GM21367 (cell line): Measurements from ENCODE around the gene SMCO1.
"Not testable (repeated sequence)": the region's sequence is repeated elsewhere in the genome, so short reads cannot be mapped to it uniquely, and the experiment has no call there.

Experiments used
- ATAC-seq: cut with Tn5 transposase; IDR thresholded peaks from one replicate; pipeline ENCODE4 v1.9.1; 2021; ENCODE audit not compliant: unreplicated experiment

SMCO1 gene

DNA sequence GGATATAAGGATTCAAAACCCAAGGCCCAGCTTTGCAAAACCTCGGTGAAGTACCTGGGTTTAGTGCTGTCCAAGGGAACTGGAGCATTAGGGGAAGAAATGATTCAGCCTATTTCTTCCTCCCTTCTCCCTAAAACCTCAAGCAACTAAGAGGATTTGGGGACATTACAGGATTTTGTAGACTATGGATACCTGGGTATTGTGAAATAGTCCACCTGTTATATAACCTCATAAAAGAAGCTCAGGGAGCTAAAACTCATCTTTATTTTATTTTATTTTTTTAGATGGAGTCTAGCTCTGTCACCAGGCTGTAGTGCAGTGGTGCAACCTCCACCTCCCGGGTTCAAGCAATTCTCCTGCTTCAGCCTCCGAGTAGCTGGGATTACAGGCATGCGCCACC lies 8.7 kb upstream of the SMCO1 start:
- ATAC-seq, result no peak

DNA sequence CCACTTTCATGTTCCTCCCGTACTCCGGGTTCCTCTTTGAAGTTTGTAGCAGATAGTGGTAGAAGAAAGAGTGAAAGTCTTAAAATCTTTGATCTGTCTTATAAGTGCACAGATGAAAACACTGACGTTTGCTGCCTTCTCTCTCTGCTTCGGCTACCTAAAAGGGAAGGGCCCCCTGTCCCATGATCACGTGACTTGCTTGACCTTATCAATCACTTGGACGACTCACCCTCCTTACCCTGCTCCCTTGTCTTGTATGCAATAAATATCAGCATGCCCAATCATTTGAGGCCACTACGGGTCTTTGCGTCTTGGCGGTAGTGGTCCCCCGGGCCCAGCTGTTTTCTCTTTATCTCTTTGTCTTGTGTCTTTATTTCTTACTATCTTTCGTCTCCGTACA lies 6.1 kb upstream of the SMCO1 start:
- ATAC-seq, result not testable (repeated sequence)

DNA sequence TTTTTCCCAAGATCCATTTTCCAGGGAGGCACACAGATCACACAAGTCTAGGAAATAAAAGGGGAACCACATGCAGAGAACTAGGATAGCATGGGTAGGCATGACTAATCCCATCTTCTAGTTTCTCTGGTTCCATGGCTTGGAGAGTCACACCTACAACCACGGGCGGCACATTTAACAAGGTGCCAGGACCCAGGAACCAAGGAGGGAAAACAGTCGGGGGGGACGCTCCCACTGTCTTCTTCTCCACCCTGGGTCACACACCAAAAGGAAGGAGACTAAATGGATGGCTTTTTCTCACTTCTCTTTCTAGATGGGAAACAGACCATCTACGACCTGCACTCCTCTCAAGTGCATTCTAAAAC lies 4.6 kb upstream of the SMCO1 start:
- ATAC-seq, result no peak

DNA sequence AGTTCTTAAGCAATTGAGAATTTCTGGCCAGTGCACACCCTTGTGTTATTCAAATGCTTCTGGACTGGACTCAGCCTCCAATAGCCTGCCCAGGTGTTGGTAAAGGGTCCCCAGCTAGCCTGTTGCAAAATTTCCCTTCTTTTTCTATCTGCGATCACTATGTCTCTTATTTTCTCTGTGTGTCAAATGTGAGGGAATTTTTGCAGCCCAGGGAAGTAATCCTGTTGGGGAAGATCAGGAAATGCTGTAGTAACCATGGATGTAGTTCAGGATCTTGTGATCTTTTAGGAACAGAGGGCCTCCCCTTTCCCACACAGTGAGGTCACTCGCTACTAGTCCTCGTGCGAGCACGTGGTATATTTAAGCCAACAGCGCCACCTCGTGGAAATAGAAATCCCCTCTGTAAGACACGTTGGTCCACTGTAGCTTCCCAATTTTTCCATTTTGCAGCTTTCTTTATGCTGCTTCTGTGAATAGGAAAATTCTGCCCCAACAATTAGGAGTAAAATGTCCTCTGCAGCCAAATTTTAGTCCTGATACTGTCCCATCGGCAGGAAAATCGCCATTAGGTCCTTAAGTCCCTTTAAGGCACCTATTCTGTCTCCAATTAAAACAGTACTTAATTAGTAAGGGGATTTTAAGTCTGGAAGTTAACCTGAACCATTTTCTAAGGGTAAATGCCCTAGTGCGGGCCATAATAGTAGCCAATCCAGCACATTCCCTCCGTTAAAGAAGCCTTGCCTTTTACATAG lies 4.0 kb upstream of the SMCO1 start:
- no peak for ATAC-seq

DNA sequence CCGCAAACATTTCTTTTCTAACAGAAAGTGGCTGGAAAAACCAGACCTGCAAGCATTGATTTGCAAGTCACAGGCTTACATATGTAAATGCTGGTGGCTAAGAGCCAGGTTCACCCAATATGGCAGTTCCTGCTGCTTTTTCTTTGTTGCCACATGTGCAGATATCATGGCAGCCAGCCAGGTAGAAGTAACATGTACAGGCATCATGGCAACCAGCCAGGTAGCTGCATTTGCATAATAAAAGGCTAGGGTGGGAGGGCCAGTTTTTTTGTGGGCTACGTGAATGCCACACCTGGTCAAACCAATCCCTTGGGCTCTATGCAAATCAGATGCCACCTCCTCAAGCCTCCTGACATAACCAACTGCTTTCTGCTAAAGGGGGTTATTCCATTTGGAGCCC lies 2.8 kb upstream of the SMCO1 start:
- no peak for ATAC-seq

DNA sequence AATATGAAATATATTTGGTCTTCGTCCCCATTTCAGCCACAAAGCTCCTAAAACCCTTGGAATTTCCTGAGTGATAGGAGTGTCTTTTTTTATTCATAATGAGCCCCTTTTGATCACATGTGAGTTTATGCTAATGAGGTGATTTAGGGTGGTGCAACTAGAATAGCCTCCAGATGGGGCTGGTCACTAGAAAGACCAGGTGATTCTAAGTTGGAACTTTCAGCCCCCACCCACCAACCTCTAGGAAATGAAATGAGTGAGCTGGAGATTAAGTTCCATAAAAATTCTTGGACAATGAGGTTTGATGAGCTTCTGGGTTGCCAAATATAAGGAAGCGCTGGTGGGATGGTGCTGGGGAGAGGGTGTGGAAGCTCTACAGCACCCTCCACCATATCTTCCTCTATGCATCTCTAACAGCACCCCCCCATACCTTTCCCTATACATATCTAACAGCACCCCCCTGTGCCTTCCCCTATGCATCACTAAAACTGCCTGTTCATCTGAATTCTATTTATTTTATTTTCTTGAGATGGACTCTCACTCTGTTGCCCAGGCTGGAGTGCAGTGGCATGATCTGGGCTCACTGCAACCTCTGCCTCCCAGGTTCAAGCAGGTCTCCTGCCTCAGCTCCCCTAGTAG lies 2.1 kb upstream of the SMCO1 start:
- ATAC-seq, result no peak

DNA sequence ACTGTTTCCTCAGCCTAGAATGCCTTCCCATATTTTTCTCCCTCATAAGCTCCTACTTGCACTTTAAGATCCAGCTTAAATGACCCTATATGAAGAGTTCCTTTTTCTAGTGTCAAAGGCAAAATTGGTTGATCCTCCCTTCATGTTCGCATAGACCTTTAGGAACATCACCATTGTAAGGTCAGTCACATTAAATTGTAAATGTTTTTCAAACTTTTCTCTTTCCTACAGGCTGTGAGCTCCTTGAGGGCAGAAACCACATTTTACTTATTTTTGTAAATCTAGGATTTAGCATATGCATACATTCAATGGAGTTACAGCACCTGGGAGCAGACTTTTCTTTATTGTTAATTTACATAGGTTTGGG lies 813 bp downstream of the SMCO1 start:
- ATAC-seq, result no peak

DNA sequence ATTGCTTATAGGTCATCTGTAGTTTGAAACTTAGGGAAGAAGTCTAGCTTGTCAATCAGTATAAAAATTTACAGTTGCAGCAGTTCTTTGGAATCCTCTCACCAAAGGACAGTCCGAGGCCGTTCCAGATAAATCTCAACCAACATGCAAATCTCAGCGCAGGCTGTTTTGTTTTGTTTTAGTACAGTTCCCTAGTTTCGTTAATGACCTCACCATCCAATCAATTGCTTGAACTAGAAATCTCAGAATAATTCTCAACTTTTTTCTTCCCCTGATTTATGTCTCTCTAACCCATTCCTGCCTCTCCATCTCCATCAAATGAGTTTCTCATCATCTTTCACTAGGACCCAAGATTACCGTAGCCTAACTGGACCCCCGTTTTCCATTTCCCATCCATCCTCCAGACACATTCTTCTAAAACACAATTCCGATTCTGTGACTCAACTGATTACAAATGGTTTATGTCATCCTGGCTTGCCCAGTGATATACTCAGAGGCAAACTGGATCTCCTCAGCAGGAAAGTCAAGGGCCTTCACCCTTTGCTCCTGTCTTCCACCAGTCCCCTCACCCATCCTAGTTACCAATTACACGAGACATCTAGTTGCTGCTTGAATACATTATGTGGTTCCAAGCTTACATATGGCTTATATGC lies 1.3 kb downstream of the SMCO1 start:
- no peak for ATAC-seq

DNA sequence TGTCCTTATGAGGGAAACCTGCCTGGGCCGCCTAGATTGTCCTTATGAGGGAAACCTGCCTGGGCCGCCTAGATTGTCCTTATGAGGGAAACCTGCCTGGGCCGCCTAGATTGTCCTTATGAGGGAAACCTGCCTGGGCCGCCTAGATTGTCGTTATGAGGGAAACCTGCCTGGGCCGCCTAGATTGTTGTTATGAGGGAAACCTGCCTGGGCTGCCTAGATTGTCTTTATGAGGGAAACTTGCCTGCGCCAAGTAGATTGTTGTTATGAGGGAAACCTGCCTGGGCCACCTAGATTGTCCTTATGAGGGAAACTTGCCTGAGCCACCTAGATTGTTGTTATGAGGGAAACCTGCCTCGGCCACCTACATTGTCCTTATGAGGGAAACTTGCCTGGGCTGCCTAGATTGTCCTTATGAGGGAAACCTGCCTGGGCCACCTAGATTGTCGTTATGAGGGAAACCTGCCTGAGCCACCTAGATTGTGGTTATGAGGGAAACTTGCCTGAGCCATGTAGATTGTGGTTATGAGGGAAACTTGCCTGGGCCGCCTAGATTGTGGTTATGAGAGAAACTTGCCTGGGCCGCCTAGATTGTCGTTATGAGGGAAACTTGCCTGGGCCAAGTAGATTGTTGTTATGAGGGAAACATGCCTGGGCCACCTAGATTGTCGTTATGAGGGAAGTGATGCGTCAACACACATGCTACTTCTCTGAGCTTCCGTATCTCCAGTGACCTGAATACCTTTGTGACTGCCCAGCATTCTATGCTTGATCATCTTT lies 3.3 kb downstream of the SMCO1 start:
- not testable (repeated sequence) for ATAC-seq

DNA sequence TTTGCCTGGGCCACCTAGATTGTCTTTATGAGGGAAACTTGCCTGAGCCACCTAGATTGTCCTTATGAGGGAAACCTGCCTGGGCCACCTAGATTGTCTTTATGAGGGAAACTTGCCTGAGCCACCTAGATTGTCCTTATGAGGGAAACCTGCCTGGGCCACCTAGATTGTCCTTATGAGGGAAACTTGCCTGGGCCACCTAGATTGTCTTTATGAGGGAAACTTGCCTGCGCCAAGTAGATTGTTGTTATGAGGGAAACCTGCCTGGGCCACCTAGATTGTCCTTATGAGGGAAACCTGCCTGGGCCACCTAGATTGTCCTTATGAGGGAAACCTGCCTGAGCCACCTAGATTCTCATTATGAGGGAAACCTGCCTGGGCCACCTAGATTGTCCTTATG lies 4.0 kb downstream of the SMCO1 start:
- ATAC-seq, result not testable (repeated sequence)

DNA sequence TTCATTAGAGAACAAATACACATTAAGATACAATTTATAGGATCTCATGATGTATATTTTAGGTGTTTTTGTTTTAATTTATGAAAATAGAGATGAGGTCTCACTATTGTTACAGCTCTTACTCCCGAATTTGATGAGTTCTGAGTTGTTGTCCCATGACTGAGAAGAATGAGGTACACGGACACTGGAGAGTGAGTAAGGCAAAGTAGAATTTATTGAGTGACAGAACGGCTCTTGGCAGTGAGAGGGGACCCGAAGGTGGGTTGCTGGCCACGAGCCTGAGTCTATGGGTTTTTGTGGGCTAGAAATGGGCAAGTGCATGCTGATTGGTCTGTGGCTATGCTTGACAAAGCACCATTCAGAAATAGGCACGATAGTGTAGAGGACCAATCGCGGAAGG lies 8.5 kb downstream of the SMCO1 start:
- ATAC-seq, result no peak

DNA sequence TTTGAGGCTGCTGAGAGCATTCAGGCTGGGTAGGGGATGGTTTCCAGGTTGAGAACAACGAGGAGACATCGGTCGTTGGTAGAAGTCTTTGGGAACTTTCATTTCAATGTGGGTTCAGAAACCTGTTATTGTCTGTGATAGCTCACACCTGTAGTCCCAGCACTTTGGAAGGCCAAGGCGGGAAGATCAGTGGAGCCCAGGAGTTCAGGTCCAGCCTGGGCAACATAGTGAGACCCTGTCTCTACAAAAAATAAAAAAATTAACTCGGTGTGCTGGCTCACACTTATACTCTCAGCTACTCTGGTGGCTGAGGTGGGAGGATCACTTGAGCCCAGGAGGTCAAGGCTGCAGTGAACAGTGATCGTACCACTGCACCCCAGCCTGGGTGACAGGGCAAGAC lies 10.6 kb downstream of the SMCO1 start:
- no peak for ATAC-seq

DNA sequence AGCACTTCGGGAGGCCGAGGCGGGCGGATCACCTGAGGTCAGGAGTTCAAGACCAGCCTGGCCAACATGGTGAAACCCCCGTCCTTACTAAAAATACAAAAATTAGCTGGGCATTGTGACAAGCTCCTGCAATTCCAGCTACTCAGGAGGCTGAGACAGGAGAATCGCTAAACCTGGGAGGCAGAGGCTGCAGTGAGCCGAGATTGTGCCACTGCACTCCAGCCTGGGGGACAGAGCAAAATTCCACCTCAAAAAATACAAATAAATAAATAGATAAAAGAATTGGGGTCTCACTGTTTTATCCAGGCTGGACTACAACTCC lies 11.1 kb downstream of the SMCO1 start:
- ATAC-seq, result not testable (repeated sequence)

DNA sequence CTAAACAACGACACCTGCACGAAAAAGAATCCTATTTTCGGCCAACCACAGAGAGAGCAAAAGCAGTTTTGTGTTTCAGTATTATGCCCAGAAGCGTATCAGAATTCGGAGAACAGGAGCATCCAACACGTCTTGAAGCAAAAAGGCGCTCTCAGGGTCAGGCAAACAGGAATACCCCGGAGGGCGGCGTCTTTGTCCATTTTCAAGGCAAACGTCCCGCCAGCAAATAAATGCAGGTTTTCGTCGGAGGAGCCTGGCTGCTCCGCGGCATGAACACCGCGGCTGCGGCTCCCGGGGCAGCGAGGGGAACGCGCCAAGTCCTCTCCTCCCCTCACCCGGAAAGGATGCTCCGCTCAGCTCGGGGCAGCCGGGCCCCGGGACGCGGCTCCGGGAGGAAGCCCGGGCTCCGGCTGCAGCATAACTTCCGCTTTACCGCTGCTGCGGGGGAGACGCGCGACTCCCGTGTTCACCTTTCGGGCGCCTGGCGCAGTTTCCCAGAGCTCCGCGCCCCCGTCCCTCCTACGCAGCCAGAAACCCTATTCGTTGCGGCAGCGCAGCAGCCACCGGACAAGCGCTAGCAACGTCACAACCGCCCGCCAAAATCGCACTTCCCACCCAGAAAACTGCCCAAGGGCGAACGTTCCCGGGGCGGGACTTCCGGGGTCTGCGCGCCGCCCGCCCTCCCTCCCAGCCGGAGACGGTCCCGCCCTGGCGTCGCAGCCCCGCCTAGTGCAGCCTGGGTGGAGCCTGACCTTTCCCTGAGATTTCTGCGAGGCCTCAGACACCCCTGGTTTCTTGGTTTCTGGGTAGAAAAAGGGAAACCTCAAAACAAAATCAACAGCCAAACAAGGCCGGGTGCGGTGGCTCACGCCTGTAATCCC lies 11.7 kb downstream of the SMCO1 start, which contains the start of gene RNF168:
TSS of gene RNF168 (minus strand) at position 573 of the 881 bp plus-strand sequence. CDS start 595 bp downstream, outside the sequence.
- peak; percentile 79 for ATAC-seq

DNA sequence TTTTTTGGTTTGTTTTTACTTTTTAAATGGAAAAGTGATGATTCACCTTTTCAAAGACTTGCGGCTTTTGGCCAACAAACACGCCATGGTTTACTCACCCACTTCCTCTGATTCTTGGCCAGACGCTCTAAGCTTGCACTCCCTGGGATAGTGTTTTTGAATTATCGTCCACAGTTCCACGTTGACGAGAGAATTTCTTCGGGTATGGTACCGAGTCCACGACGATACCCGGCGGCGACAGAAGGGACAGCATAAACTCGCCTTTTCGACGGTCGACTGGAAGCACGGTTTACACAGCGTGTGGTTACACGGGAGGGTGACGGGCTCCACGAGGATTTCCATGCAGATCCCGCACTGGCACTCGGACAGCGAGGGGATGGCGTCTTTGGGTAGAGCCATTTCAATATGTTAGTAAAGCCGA lies 12.4 kb downstream of the SMCO1 start:
- ATAC-seq, result no peak

DNA sequence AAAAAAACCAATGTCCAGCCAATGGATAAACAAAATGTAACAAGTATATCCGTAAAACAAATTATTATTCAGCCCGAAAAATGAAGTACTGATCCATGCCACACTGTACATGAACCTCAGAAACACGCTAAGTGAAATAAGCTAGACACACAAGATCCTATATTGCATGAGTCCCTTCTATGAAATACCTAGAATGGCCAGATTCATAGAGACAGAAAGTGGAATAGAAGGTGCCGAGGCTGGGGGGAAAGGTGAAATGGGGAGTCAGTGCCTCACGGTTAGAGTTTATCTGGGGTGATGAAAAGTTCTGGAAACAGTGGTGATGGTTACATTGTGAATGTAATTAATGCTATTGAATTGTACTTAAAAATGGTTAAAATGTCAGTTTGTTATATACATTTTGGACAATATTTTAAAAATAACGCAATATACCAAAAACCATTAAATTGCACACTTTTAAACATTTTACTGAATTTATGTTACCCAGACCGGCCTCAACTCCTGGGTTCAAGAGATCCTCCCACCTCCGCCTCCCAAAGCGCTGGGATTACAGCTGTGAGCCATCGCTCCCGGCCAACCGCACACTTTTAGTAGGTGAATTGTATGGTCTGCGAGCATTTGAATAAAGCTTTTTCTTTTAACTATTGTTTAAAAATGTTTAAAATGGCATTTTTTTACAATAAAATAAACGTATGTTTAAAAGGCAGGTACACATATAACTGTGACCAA lies 13.7 kb downstream of the SMCO1 start:
- no peak for ATAC-seq

DNA sequence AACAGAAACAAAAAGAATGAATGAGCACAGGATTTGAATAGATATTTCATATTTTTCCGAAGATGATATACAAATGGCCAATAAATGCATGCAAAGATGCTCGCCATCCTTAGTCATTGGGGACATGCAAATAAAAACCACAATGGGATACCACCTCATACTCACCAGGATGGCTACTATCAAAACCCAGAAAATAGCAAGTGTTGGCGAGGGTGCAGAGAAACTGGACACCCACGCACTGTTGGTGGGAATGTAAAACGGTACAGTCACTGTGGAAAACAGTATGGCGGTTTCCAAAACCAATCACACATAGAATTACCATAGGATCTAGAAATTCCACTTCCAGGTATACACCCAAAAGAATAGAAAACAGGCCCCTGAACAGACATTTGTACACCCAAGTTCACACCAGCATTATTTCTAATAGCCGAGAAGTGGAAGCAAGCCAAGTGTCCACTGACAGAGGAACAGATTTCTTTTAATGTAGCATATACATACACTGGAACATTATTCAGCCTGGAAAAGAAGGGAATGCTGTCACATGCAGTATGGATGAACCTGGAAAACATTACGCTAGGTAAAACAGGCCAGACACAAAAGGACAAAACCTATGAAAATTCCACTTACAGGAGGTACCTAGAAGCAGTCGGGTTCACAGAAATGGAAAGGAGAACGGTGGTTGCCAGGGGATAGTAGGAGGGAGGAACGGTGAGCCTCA lies 15.2 kb downstream of the SMCO1 start:
- ATAC-seq, result no peak

DNA sequence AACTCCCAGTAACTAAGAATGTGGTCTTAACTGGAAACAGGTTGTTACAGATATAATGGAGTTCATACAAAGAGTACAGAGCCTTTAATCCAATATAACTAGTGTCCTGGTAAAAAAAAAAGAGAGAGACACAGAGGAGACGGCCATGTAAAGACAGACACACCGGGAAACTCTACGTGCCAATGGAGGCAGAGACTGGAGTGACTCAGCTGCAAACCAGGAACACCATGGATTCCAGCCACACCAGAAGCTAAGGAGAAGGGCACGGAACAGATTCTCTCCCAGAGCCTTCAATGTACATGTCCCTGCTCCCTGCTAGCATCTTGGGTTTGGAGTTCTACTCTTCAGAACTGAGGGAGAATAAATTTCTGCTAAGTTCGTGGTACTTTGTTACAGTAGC lies 16.1 kb downstream of the SMCO1 start:
- no peak for ATAC-seq

DNA sequence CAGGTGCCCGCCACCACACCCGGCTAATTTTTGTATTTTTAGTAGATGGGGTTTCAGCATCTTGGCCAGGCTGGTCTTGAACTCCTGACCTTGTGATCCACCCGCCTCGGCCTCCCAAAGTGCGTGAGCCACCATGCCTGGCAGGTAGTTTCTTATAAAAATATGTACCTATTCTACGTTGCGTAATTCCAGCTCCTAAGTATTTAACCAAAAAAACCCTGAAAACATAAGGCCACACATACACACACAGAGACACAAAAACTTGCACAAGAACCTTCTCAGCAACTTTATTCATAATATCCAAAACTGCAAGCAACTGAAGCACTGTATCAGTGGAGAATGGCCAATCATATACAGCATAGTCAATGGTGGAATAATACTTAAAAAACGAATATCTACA lies 16.8 kb downstream of the SMCO1 start:
- no peak for ATAC-seq
